Muscle of leg (tissue), 11 donors: ENCODE data around the gene SZRD1. TPM values are rescaled to one million over a fixed set of nuclear protein-coding genes. Genes with fewer than 3 reads are reported as not detected.

Source experiments
- DNase-seq: peaks from one replicate; pipeline ENCODE4 v3.0.0; 2013
- H3K27ac ChIP-seq: one replicate; pipeline ENCODE4 v1.5.1; 2013; ENCODE audit warnings: mild to moderate bottlenecking, low read length, control low read depth
- H3K27me3 ChIP-seq: one replicate; pipeline ENCODE4 v1.6.1; 2013; ENCODE audit warnings: low read length; ENCODE audit not compliant: control insufficient read depth, insufficient read depth
- H3K36me3 ChIP-seq: one replicate; pipeline ENCODE4 v1.6.1; 2013; ENCODE audit warnings: low read length; ENCODE audit not compliant: control insufficient read depth, insufficient read depth
- H3K4me1 ChIP-seq: one replicate; pipeline ENCODE4 v1.6.1; 2013; ENCODE audit warnings: low read length; ENCODE audit not compliant: control insufficient read depth, insufficient read depth
- H3K4me3 ChIP-seq: one replicate; pipeline ENCODE4 v1.5.1; 2013; ENCODE audit warnings: low read length, control low read depth
- H3K9me3 ChIP-seq: replicated peaks from 2 replicates; pipeline ENCODE4 v1.6.1; 2013; ENCODE audit warnings: low read depth, low read length; ENCODE audit not compliant: control insufficient read depth
- WGBS: methylation state at CpG from one replicate; pipeline ENCODE4 v1.1.5; 2013; ENCODE audit warnings: missing lambda C conversion rate; ENCODE audit not compliant: insufficient coverage; 5-methylcytosine and 5-hydroxymethylcytosine counted together
- polyA plus RNA-seq, 8 donors: library from polyadenylated mRNA; unstranded; fragments of 120-200 nt; gene quantifications; one replicate each; pipeline versions ENCODE4 v1.2.1 to v1.2.3, GENCODE V29; 2013; ENCODE audit warnings: inconsistent platforms in 1 of 8, low replicate concordance in 1 of 8; ENCODE audit not compliant: insufficient read length in 8 of 8, insufficient read depth in 1 of 8
- total RNA-seq: library from RNA; stranded (reverse); fragments of 120-200 nt; gene quantifications from one replicate; pipeline ENCODE4 v1.2.4, GENCODE V29; 2013

Gene SZRD1
- total and polyA plus RNA-seq, 9 donors, result 52.8 to 102 (median 90.7) TPM

DNA sequence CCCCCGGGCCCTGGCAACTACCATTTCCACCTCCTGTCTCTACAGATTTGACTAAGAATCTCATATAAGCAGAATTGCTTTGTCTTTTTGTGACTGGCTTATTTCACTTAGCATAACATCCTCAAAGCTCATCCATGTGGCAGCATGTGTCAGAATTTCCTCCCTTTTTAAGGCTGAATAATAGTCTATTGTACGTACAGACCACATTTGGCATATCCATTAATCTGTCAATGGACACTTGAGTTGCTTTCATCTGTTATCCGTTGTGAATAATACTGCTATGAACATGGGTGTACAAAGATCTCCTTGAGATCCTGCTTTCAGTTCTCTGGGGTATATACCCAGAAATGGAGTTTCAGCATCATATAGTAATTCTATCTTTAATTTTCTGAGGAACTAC lies 46.1 kb downstream of the SZRD1 start:
- no peak for DNase-seq
- Histone ChIP-seq H3K4me1 (no peaks in the 10 kb centered on the region), H3K36me3 (no peaks in the 10 kb centered on the region), H3K4me3 (no peak overlapping the region), H3K27me3 (peaks cover 3% of the 10 kb centered on the region), H3K9me3 (no peaks in the 10 kb centered on the region), H3K27ac (no peak overlapping the region)
- 100% methylated on average over 1 of the region's 3 CpGs for WGBS

- Histone ChIP-seq H3K4me1 (no peaks in the 10 kb centered on the region), H3K36me3 (no peaks in the 10 kb centered on the region), H3K4me3 (no peak overlapping the region), H3K9me3 (no peaks in the 10 kb centered on the region), H3K27ac (no peak overlapping the region), H3K27me3 (peaks cover 13% of the 10 kb centered on the region)
- WGBS, result 90% methylated on average over 6 of the region's 7 CpGs
- no peak for DNase-seq
Measured at GRCh38 chr1:16418823-16419425, 51.9 kb downstream of the SZRD1 start.

- Histone ChIP-seq H3K27ac (no peak overlapping the region), H3K36me3 (no peaks in the 10 kb centered on the region), H3K9me3 (no peaks in the 10 kb centered on the region), H3K4me3 (no peak overlapping the region), H3K4me1 (no peaks in the 10 kb centered on the region), H3K27me3 (peaks cover 13% of the 10 kb centered on the region)
- DNase-seq, result no peak
- WGBS, result 54% methylated on average over 6 of the region's 9 CpGs
Measured at GRCh38 chr1:16420424-16421118, 53.5 kb downstream of the SZRD1 start.

DNA sequence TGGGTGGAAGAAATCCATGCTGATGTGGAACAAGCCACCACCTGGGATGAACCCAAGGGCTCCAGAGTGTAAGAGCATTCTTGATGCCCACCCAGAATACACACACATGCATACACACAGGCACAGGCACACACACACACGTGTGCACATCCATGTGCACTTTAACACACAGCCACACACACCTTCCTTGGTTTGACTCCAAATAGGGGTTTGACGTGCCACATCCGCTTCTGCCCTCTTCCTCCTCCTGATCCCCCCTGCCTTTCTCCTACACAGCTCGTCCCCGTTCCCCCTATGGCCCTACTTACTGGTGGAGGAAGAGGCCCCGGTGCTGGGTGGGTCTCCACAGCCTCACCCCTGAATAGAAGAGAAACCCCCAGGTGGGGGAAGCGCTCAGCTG lies 54.2 kb downstream of the SZRD1 start:
- WGBS, result 89% methylated on average over 1 of the region's 7 CpGs
- Histone ChIP-seq H3K4me1 (no peaks in the 10 kb centered on the region), H3K36me3 (no peaks in the 10 kb centered on the region), H3K27me3 (peaks cover 13% of the 10 kb centered on the region), H3K9me3 (no peaks in the 10 kb centered on the region), H3K4me3 (no peak overlapping the region), H3K27ac (no peak overlapping the region)
- DNase-seq, result no peak

GRCh38 chr1:16422041-16422440 lies 55.0 kb downstream of the SZRD1 start:
- 72% methylated on average over 2 of the region's 7 CpGs for WGBS
- Histone ChIP-seq H3K36me3 (no peaks in the 10 kb centered on the region), H3K27me3 (peaks cover 13% of the 10 kb centered on the region), H3K4me1 (no peaks in the 10 kb centered on the region), H3K4me3 (no peak overlapping the region), H3K27ac (no peak overlapping the region), H3K9me3 (no peaks in the 10 kb centered on the region)
- DNase-seq, result no peak

- H3K4me3 ChIP-seq, result no peak overlapping the region
- WGBS, result 85% methylated on average over 6 of the region's 10 CpGs
- H3K27me3 ChIP-seq, result peaks cover 10% of the 10 kb centered on the region
- H3K27ac ChIP-seq, result no peak overlapping the region
- DNase-seq, result no peak
- no peaks in the 10 kb centered on the region for H3K4me1 ChIP-seq
- no peaks in the 10 kb centered on the region for H3K36me3 ChIP-seq
- no peaks in the 10 kb centered on the region for H3K9me3 ChIP-seq
Measured at GRCh38 chr1:16425125-16426025, 58.3 kb downstream of the SZRD1 start.

GRCh38 chr1:16430606-16431005 lies 63.6 kb downstream of the SZRD1 start:
- H3K36me3 ChIP-seq, result no peaks in the 10 kb centered on the region
- 89% methylated on average over 1 of the region's 3 CpGs for WGBS
- no peak overlapping the region for H3K27ac ChIP-seq
- H3K4me1 ChIP-seq, result no peaks in the 10 kb centered on the region
- no peaks in the 10 kb centered on the region for H3K9me3 ChIP-seq
- no peak for DNase-seq
- H3K27me3 ChIP-seq, result no peaks in the 10 kb centered on the region
- H3K4me3 ChIP-seq, result no peak overlapping the region

DNA sequence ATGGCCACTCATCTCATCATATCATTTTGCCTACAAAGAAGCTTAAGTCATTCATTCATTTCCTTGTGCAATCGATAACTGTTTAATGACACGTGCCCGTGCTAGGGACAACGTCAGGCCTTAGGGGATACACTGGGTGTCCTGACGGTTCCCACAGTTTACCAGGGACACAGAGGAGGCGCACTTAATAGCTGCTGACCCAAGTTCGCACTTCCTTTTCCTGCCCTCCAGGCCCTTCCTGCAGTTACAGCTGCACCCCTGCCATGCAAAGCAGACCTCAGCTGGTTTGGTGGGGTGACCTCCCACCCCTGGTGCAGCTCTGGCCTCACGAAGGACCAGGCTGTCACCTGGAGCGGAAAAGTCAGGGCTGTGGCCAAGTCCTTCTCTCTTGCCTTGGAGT lies 66.0 kb downstream of the SZRD1 start:
- DNase-seq, result peak; percentile 18
- no peak overlapping the region for H3K4me3 ChIP-seq
- H3K9me3 ChIP-seq, result no peaks in the 10 kb centered on the region
- WGBS, result 41% methylated on average over 8 of the region's 9 CpGs
- H3K27me3 ChIP-seq, result no peaks in the 10 kb centered on the region
- no peaks in the 10 kb centered on the region for H3K36me3 ChIP-seq
- no peak overlapping the region for H3K27ac ChIP-seq
- no peaks in the 10 kb centered on the region for H3K4me1 ChIP-seq

DNA sequence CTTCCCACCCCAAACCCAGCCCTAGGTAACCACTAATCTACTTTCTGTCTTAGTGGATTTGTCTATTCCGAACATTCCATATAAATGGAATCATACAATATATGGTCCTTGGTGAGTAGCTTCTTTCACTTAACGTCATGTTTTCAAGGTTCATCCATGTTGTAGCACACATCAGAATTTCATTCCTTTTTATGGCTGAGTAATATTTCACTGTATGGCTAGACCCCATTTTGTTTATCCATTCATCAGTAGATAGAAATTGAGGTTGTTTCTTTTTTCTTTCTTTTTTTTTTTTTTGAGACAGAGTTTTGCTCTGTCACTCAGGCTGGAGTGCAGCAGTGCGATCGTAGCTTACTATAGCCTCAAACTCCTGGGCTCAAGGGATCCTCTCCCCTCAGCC lies 67.0 kb downstream of the SZRD1 start:
- H3K36me3 ChIP-seq, result no peaks in the 10 kb centered on the region
- H3K4me3 ChIP-seq, result no peak overlapping the region
- H3K4me1 ChIP-seq, result no peaks in the 10 kb centered on the region
- no peaks in the 10 kb centered on the region for H3K9me3 ChIP-seq
- DNase-seq, result no peak
- WGBS, result 100% methylated on average over 2 of the region's 4 CpGs
- no peak overlapping the region for H3K27ac ChIP-seq
- no peaks in the 10 kb centered on the region for H3K27me3 ChIP-seq

DNA sequence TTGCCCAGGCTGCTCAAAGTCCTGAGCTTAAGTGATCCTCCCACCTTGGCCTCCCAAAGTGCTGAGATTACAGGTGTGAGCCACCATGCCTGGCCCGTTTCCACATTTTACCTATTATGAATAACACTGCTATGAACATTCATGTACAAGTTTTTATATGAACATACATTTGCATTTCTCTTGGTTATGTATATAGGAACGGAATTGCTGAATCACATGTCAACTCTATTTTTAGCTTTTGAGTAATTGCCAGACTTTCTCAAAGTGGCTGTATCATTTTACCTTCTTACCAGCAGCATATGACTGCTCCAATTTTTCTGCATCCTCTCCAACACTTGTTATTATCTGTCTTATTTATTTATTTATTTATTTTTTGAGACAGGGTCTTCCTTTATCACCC lies 67.5 kb downstream of the SZRD1 start:
- H3K36me3 ChIP-seq, result no peaks in the 10 kb centered on the region
- H3K9me3 ChIP-seq, result no peaks in the 10 kb centered on the region
- no peak for DNase-seq
- H3K4me1 ChIP-seq, result no peaks in the 10 kb centered on the region
- H3K27ac ChIP-seq, result no peak overlapping the region
- no peak overlapping the region for H3K4me3 ChIP-seq
- WGBS, result no CpG with 5 or more reads among the region's 2 CpGs
- no peaks in the 10 kb centered on the region for H3K27me3 ChIP-seq
